Measurements from ENCODE around the gene RUFY2.

RUFY2 gene

GRCh38 chr10:68419376-68419775, 12.3 kb upstream of the RUFY2 start:
- Histone ChIP-seq H3K27me3 (ENCODE audit: insufficient read depth, low read length) (no peaks in the 10 kb centered on the region), H3K9ac (ENCODE audit: low read depth, low read length) (no peak overlapping the region), H3K36me3 (ENCODE audit: insufficient read depth, low read length) (peaks cover 97% of the 10 kb centered on the region), H3K4me1 (ENCODE audit: insufficient read depth, low read length) (no peaks in the 10 kb centered on the region), H3K4me3 (ENCODE audit: low read length) (no peak overlapping the region), H3K27ac (ENCODE audit: low read depth, low read length) (no peak overlapping the region), H3K9me3 (ENCODE audit: insufficient read depth, low read depth, low read length) (no peaks in the 10 kb centered on the region)
- WGBS, result 95% methylated on average over 3 of the region's 3 CpGs

- H3K27me3 ChIP-seq (ENCODE audit: insufficient read depth, low read length), result no peaks in the 10 kb centered on the region
- H3K36me3 ChIP-seq (ENCODE audit: insufficient read depth, low read length), result peaks cover 5% of the 10 kb centered on the region
- 0 out of 2 replicates have a peak, but pooled peaks cover 5% of the 10 kb centered on the region for H3K4me1 ChIP-seq (ENCODE audit: insufficient read depth, low read length)
- 93% methylated on average over 2 of the region's 2 CpGs for WGBS
- H3K27ac ChIP-seq (ENCODE audit: low read depth, low read length), result no peak overlapping the region
- no peak overlapping the region for H3K9ac ChIP-seq (ENCODE audit: low read depth, low read length)
- H3K4me3 ChIP-seq (ENCODE audit: low read length), result no peak overlapping the region
- no peaks in the 10 kb centered on the region for H3K9me3 ChIP-seq (ENCODE audit: insufficient read depth, low read depth, low read length)
Measured at GRCh38 chr10:68408898-68409518, 1.9 kb upstream of the RUFY2 start.

- H3K27me3 ChIP-seq (ENCODE audit: insufficient read depth, low read length), result no peaks in the 10 kb centered on the region
- 3% methylated on average over 38 of the region's 38 CpGs for WGBS
- peak overlapping the region; percentile 95 for H3K9ac ChIP-seq (ENCODE audit: low read depth, low read length)
- peak overlapping the region; percentile 89 for H3K27ac ChIP-seq (ENCODE audit: low read depth, low read length)
- no peaks in the 10 kb centered on the region for H3K9me3 ChIP-seq (ENCODE audit: insufficient read depth, low read depth, low read length)
- H3K4me3 ChIP-seq (ENCODE audit: low read length), result peak overlapping the region; percentile 88
- peaks cover 12% of the 10 kb centered on the region for H3K36me3 ChIP-seq (ENCODE audit: insufficient read depth, low read length)
- 0 out of 2 replicates have a peak, but pooled peaks cover 5% of the 10 kb centered on the region for H3K4me1 ChIP-seq (ENCODE audit: insufficient read depth, low read length)
Measured at GRCh38 chr10:68406111-68406814, 814 bp downstream of the RUFY2 start.

- Histone ChIP-seq H3K4me1 (ENCODE audit: insufficient read depth, low read length) (0 out of 2 replicates have a peak, but pooled peaks cover 5% of the 10 kb centered on the region), H3K9me3 (ENCODE audit: insufficient read depth, low read depth, low read length) (no peaks in the 10 kb centered on the region), H3K27ac (ENCODE audit: low read depth, low read length) (no peak overlapping the region), H3K4me3 (ENCODE audit: low read length) (no peak overlapping the region), H3K27me3 (ENCODE audit: insufficient read depth, low read length) (no peaks in the 10 kb centered on the region), H3K36me3 (ENCODE audit: insufficient read depth, low read length) (peaks cover 25% of the 10 kb centered on the region), H3K9ac (ENCODE audit: low read depth, low read length) (no peak overlapping the region)
- 94% methylated on average over 3 of the region's 4 CpGs for WGBS
Measured at GRCh38 chr10:68403701-68404100, 3.4 kb downstream of the RUFY2 start.

- H3K9me3 ChIP-seq (ENCODE audit: insufficient read depth, low read depth, low read length), result no peaks in the 10 kb centered on the region
- no peak overlapping the region for H3K4me3 ChIP-seq (ENCODE audit: low read length)
- no peak overlapping the region for H3K27ac ChIP-seq (ENCODE audit: low read depth, low read length)
- peaks cover 26% of the 10 kb centered on the region for H3K36me3 ChIP-seq (ENCODE audit: insufficient read depth, low read length)
- WGBS, result 100% methylated on average over 1 of the region's 1 CpG
- H3K4me1 ChIP-seq (ENCODE audit: insufficient read depth, low read length), result 0 out of 2 replicates have a peak, but pooled peaks cover 5% of the 10 kb centered on the region
- H3K27me3 ChIP-seq (ENCODE audit: insufficient read depth, low read length), result no peaks in the 10 kb centered on the region
- no peak overlapping the region for H3K9ac ChIP-seq (ENCODE audit: low read depth, low read length)
Measured at GRCh38 chr10:68402276-68402675, 4.8 kb downstream of the RUFY2 start.

GRCh38 chr10:68397005-68397404, 10.1 kb downstream of the RUFY2 start:
- Histone ChIP-seq H3K9ac (ENCODE audit: low read depth, low read length) (no peak overlapping the region), H3K4me1 (ENCODE audit: insufficient read depth, low read length) (no peaks in the 10 kb centered on the region), H3K9me3 (ENCODE audit: insufficient read depth, low read depth, low read length) (no peaks in the 10 kb centered on the region), H3K36me3 (ENCODE audit: insufficient read depth, low read length) (peaks cover 53% of the 10 kb centered on the region), H3K27me3 (ENCODE audit: insufficient read depth, low read length) (no peaks in the 10 kb centered on the region), H3K27ac (ENCODE audit: low read depth, low read length) (no peak overlapping the region), H3K4me3 (ENCODE audit: low read length) (no peak overlapping the region)
- WGBS, result 100% methylated on average over 1 of the region's 1 CpG

GRCh38 chr10:68385740-68386139, 21.3 kb downstream of the RUFY2 start:
- peaks cover 69% of the 10 kb centered on the region for H3K36me3 ChIP-seq (ENCODE audit: insufficient read depth, low read length)
- no peaks in the 10 kb centered on the region for H3K4me1 ChIP-seq (ENCODE audit: insufficient read depth, low read length)
- H3K9ac ChIP-seq (ENCODE audit: low read depth, low read length), result no peak overlapping the region
- H3K9me3 ChIP-seq (ENCODE audit: insufficient read depth, low read depth, low read length), result no peaks in the 10 kb centered on the region
- no peaks in the 10 kb centered on the region for H3K27me3 ChIP-seq (ENCODE audit: insufficient read depth, low read length)
- no CpG with 5 or more reads among the region's 2 CpGs for WGBS
- H3K4me3 ChIP-seq (ENCODE audit: low read length), result no peak overlapping the region
- no peak overlapping the region for H3K27ac ChIP-seq (ENCODE audit: low read depth, low read length)

GRCh38 chr10:68371604-68372003, 35.5 kb downstream of the RUFY2 start:
- Histone ChIP-seq H3K36me3 (ENCODE audit: insufficient read depth, low read length) (peaks cover 45% of the 10 kb centered on the region), H3K27me3 (ENCODE audit: insufficient read depth, low read length) (no peaks in the 10 kb centered on the region), H3K9me3 (ENCODE audit: insufficient read depth, low read depth, low read length) (peaks cover 25% of the 10 kb centered on the region; the same call in 1 of the 2 replicates), H3K27ac (ENCODE audit: low read depth, low read length) (no peak overlapping the region), H3K4me1 (ENCODE audit: insufficient read depth, low read length) (no peaks in the 10 kb centered on the region), H3K4me3 (ENCODE audit: low read length) (no peak overlapping the region), H3K9ac (ENCODE audit: low read depth, low read length) (no peak overlapping the region)
- no CpG with 5 or more reads among the region's 1 CpG for WGBS

DNA sequence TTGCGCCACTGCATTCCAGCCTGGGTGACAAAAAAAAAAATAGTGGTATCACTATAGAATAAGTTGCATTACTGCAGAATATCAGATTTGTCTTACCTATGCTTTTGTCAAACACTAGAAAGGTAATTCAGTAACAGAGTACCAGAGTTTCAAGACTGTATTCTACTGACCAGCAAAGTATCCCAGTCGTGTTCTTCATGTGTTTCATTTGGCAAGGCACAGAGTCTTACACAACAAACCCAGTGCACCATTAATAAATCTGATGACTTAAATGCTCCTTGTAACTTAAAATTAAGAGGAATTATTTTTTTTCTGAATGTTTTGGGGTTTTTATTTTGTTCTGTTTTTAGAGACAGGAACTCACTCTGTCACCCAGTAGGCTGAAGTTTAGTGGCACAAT, 40.0 kb downstream of the RUFY2 start:
- no peak overlapping the region for H3K4me3 ChIP-seq (ENCODE audit: low read length)
- no peaks in the 10 kb centered on the region for H3K4me1 ChIP-seq (ENCODE audit: insufficient read depth, low read length)
- no peak overlapping the region for H3K27ac ChIP-seq (ENCODE audit: low read depth, low read length)
- peaks cover 34% of the 10 kb centered on the region for H3K36me3 ChIP-seq (ENCODE audit: insufficient read depth, low read length)
- WGBS, result 96% methylated on average over 2 of the region's 2 CpGs
- peaks cover 4% of the 10 kb centered on the region; the same call in 1 of the 2 replicates for H3K9me3 ChIP-seq (ENCODE audit: insufficient read depth, low read depth, low read length)
- no peak overlapping the region for H3K9ac ChIP-seq (ENCODE audit: low read depth, low read length)
- no peaks in the 10 kb centered on the region for H3K27me3 ChIP-seq (ENCODE audit: insufficient read depth, low read length)

DNA sequence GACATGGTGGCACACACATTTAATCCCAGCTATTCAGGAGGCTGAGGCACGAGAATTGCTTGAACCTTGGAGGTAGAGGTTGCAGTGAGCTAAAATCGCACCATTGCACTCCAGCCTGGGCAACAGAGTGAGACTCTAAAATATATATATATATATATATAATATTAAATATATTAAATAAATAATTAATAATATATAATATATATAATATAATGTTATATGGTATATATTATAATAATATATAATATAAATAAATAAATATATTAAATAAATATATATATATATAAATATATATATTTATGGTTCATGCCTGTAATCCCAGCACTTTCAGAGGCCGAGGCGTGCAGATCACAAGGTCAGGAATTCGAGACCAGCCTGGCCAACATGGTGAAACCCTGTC, 40.5 kb downstream of the RUFY2 start:
- 98% methylated on average over 5 of the region's 5 CpGs for WGBS
- H3K4me3 ChIP-seq (ENCODE audit: low read length), result no peak overlapping the region
- H3K36me3 ChIP-seq (ENCODE audit: insufficient read depth, low read length), result peaks cover 34% of the 10 kb centered on the region
- H3K27me3 ChIP-seq (ENCODE audit: insufficient read depth, low read length), result no peaks in the 10 kb centered on the region
- H3K9me3 ChIP-seq (ENCODE audit: insufficient read depth, low read depth, low read length), result no peaks in the 10 kb centered on the region
- no peak overlapping the region for H3K9ac ChIP-seq (ENCODE audit: low read depth, low read length)
- no peak overlapping the region for H3K27ac ChIP-seq (ENCODE audit: low read depth, low read length)
- H3K4me1 ChIP-seq (ENCODE audit: insufficient read depth, low read length), result no peaks in the 10 kb centered on the region

GRCh38 chr10:68365611-68366010, 41.5 kb downstream of the RUFY2 start:
- peaks cover 41% of the 10 kb centered on the region for H3K36me3 ChIP-seq (ENCODE audit: insufficient read depth, low read length)
- H3K4me1 ChIP-seq (ENCODE audit: insufficient read depth, low read length), result no peaks in the 10 kb centered on the region
- 100% methylated on average over 1 of the region's 2 CpGs for WGBS
- H3K4me3 ChIP-seq (ENCODE audit: low read length), result no peak overlapping the region
- no peaks in the 10 kb centered on the region for H3K27me3 ChIP-seq (ENCODE audit: insufficient read depth, low read length)
- H3K9ac ChIP-seq (ENCODE audit: low read depth, low read length), result no peak overlapping the region
- no peaks in the 10 kb centered on the region for H3K9me3 ChIP-seq (ENCODE audit: insufficient read depth, low read depth, low read length)
- H3K27ac ChIP-seq (ENCODE audit: low read depth, low read length), result no peak overlapping the region

All from HUES64 (cell line).